Kidney (tissue), 14 donors: ENCODE measurements around the gene FRMD4A. TPM values are rescaled to one million over a fixed set of nuclear protein-coding genes. Genes with fewer than 3 reads are reported as not detected.

ENCODE experiments used
- DNase-seq, 5 donors: peaks; one replicate each; pipeline ENCODE4 v3.0.0-alpha.2; 2013 to 2020
- FAIRE-seq: peaks from 2 replicates; lab custom pipeline; 2012; peaks lifted over from hg19 to GRCh38; lab: Jason Lieb, UNC
- H3K27ac ChIP-seq, 2 donors: one replicate each; pipeline ENCODE4 v1.7.0; 2013; ENCODE audit warnings: low read depth in 2 of 2, low read length in 2 of 2, inconsistent platforms in 1 of 2
- H3K27me3 ChIP-seq: one replicate; pipeline ENCODE4 v1.7.1; 2013; ENCODE audit warnings: low read length, inconsistent platforms; ENCODE audit not compliant: control insufficient read depth, insufficient read depth
- H3K36me3 ChIP-seq, 3 donors: one replicate each; pipeline versions ENCODE4 v1.7.0 to v1.7.1; 2013; ENCODE audit warnings: low read length in 3 of 3, control low read depth in 1 of 3, inconsistent platforms in 1 of 3; ENCODE audit not compliant: insufficient read depth in 3 of 3, control insufficient read depth in 2 of 3
- H3K4me1 ChIP-seq, 3 donors: one replicate each; pipeline versions ENCODE4 v1.7.0 to v1.7.1; 2013; ENCODE audit warnings: low read length in 3 of 3, inconsistent platforms in 1 of 3, low read depth in 1 of 3; ENCODE audit not compliant: control insufficient read depth in 2 of 3, insufficient read depth in 2 of 3
- H3K4me3 ChIP-seq, 3 donors: one replicate each; pipeline versions ENCODE4 v1.7.0 to v1.8.1; 2013; ENCODE audit warnings: low read length in 3 of 3, control low read depth in 1 of 3, inconsistent platforms in 1 of 3
- H3K9ac ChIP-seq, 3 donors: one replicate each; pipeline versions ENCODE4 v1.7.0 to v1.7.1; 2013; ENCODE audit warnings: low read length in 3 of 3, control low read depth in 1 of 3, inconsistent platforms in 1 of 3
- H3K9me3 ChIP-seq, 3 donors: one replicate each; pipeline versions ENCODE4 v1.7.0 to v1.7.1; 2013; ENCODE audit warnings: low read length in 3 of 3, control low read depth in 1 of 3, inconsistent platforms in 1 of 3; ENCODE audit not compliant: control insufficient read depth in 2 of 3, insufficient read depth in 1 of 3
- CTCF ChIP-seq: IDR thresholded peaks from 3 replicates; pipeline ENCODE4 v1.5.1; 2012; ENCODE audit warnings: mild to moderate bottlenecking, moderate library complexity, borderline replicate concordance; ENCODE audit not compliant: insufficient read depth; ENCODE audit errors: extremely low read depth
- intact Hi-C: fragments of 100-400 bp; cut with DNase I; formaldehyde crosslinking; loops from one replicate; pipeline ENCODE4 v1.11.1; 2022
- polyA plus RNA-seq: library from polyadenylated mRNA; stranded (reverse); fragments of 350-450 nt; fragmentation: Illumina TruSeq; extraction: RNeasy Lipid Tissue Mini Kit (QIAGEN cat#74804); gene quantifications from one replicate; pipeline ENCODE4 v1.2.3, GENCODE V29; 2014; ENCODE audit warnings: low read depth, low replicate concordance; ENCODE audit not compliant: insufficient read depth
- total RNA-seq: library from RNA; stranded (reverse); fragmentation: NEBNext Ultra II Directional; extraction: Animal tissue kit (Norgen Biotek cat#: 25700); gene quantifications from one replicate; pipeline ENCODE4 v1.2.1, GENCODE V29; 2021
- donor health status: control.
- donor health status: control.
- donor health status: control.
- donor health status: control.
- donor health status: control.
- donor health status: DM: yes; HTN: yes; CAD: no.
- donor health status: Normal renal cell carcinoma (clear cell type).

The FRMD4A gene
- total and polyA plus RNA-seq, 2 donors from 2014 or later: 16.0 to 68.2 TPM

GRCh38 chr10:14377591-14378175 lies 47.0 kb upstream of the FRMD4A start:
- intact Hi-C loops: no loop called here
- TF ChIP-seq CTCF: no peak
- Histone ChIP-seq H3K9ac (no peak overlapping the region), H3K27me3 (no peaks in the 10 kb centered on the region), H3K9me3 (no peaks in the 10 kb centered on the region), H3K4me1 (no peaks in the 10 kb centered on the region), H3K27ac (no peak overlapping the region), H3K36me3 (no peaks in the 10 kb centered on the region), H3K4me3 (no peak overlapping the region)
- FAIRE-seq: no peak
- no peak for DNase-seq

GRCh38 chr10:14374745-14375445 lies 44.2 kb upstream of the FRMD4A start:
- FAIRE-seq (no peak), DNase-seq (no peak)
- Histone ChIP-seq H3K4me3 (no peak overlapping the region), H3K9me3 (no peaks in the 10 kb centered on the region), H3K9ac (no peak overlapping the region), H3K36me3 (no peaks in the 10 kb centered on the region), H3K27ac (no peak overlapping the region), H3K27me3 (no peaks in the 10 kb centered on the region), H3K4me1 (no peaks in the 10 kb centered on the region)
- TF ChIP-seq CTCF: no peak
- intact Hi-C loops: no loop called here

- FAIRE-seq: no peak
- Histone ChIP-seq H3K36me3 (no peaks in the 10 kb centered on the region), H3K4me1 (no peaks in the 10 kb centered on the region), H3K27ac (no peak overlapping the region), H3K4me3 (no peak overlapping the region), H3K9ac (no peak overlapping the region), H3K27me3 (no peaks in the 10 kb centered on the region), H3K9me3 (no peaks in the 10 kb centered on the region)
- intact Hi-C loops: no loop called here
- DNase-seq: no peak
- no peak for TF ChIP-seq CTCF
These were observed 41.9 kb upstream of the FRMD4A start for GRCh38 chr10:14372606-14373005.

GRCh38 chr10:14371581-14371980 lies 40.9 kb upstream of the FRMD4A start:
- intact Hi-C loops: no loop called here
- no peak for TF ChIP-seq CTCF
- Histone ChIP-seq H3K4me1 (no peaks in the 10 kb centered on the region), H3K27ac (no peak overlapping the region), H3K27me3 (no peaks in the 10 kb centered on the region), H3K9ac (no peak overlapping the region), H3K9me3 (no peaks in the 10 kb centered on the region), H3K36me3 (no peaks in the 10 kb centered on the region), H3K4me3 (no peak overlapping the region)
- DNase-seq (peak in 1 of 5 donors; percentile 10), FAIRE-seq (no peak)
